Esophagus squamous epithelium (tissue), 4 donors: ENCODE results near the gene KRT35.

Experiments
- POLR2A ChIP-seq, 4 donors: fragments of 450-650 bp; IDR thresholded peaks; one replicate each; pipeline ENCODE4 v1.6.1; 2017; ENCODE audit warnings: antibody characterized with exemption in 4 of 4, mild to moderate bottlenecking in 4 of 4, moderate library complexity in 3 of 4
- TF ChIP-seq, protein P1 (sequence below), 6 experiments: fragments of 450-650 bp in 4 of 6; fragments of 200-600 bp in 2 of 6; sonication (generic) in 2 of 6; IDR thresholded peaks; one replicate each; pipeline ENCODE4 v1.5.1; 2016 to 2019; ENCODE audit warnings: antibody characterized with exemption in 6 of 6, mild to moderate bottlenecking in 4 of 6, moderate library complexity in 4 of 6

DNA sequence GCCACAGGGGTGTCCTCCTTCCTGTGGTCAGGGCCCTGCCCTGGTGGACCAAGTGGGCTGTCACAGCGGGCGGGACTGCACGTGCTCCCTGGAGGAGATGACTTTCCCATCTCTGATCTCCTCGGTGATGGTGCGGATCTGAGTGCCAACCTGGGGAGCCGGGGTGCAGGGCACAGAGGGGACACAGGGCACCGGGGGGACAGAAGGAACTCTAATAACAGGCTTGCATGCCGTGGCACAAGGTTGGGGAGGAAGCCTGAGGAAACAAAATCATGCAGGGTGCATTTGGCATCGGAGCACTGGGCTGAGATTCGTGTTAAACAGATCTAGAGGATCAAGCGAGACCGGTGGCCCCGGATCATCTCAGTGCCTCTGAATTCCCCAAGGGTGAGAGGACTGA lies 5.4 kb upstream of the KRT35 start:
- TF ChIP-seq, protein P1, sequence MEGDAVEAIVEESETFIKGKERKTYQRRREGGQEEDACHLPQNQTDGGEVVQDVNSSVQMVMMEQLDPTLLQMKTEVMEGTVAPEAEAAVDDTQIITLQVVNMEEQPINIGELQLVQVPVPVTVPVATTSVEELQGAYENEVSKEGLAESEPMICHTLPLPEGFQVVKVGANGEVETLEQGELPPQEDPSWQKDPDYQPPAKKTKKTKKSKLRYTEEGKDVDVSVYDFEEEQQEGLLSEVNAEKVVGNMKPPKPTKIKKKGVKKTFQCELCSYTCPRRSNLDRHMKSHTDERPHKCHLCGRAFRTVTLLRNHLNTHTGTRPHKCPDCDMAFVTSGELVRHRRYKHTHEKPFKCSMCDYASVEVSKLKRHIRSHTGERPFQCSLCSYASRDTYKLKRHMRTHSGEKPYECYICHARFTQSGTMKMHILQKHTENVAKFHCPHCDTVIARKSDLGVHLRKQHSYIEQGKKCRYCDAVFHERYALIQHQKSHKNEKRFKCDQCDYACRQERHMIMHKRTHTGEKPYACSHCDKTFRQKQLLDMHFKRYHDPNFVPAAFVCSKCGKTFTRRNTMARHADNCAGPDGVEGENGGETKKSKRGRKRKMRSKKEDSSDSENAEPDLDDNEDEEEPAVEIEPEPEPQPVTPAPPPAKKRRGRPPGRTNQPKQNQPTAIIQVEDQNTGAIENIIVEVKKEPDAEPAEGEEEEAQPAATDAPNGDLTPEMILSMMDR (IDR thresholded peaks at IDR 0.05), result no peak
- TF ChIP-seq POLR2A (IDR thresholded peaks at IDR 0.05), result no peak
